ENCODE results near the gene BOD1L1.
A peak's percentile ranks its signal among the peaks of the same experiment; 100 is the strongest.

Gene BOD1L1

DNA sequence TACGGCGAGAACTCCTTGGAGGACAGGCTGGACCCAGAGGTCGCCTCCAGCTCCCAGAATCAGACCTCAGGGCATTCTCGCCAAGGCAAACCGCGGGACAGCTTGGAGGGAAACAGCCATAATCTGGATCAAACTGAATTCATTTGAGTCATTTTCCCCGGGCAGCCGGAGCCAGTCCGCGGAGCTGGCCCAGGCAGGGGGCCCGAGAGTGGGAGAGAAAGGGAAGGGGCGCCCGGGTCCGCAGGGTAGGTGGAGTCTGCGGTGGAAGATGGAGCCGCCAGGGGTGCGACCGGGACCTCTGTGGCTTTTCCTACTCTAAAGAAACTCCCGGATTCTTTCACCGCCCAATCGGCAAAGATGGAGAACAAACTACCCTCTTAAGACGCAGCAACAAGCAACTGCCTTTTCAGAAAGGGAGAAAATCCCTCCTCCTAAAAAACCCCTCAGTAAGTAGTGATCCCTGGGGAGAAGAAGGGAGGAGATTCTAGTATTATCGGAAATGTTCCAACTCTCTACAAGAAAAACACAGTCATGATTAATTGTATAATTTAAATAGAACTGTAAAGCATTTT lies 88.4 kb downstream of the BOD1L1 start:
- peak; percentile 16 for DNase-seq (ENCODE audit: low spot score)

DNA sequence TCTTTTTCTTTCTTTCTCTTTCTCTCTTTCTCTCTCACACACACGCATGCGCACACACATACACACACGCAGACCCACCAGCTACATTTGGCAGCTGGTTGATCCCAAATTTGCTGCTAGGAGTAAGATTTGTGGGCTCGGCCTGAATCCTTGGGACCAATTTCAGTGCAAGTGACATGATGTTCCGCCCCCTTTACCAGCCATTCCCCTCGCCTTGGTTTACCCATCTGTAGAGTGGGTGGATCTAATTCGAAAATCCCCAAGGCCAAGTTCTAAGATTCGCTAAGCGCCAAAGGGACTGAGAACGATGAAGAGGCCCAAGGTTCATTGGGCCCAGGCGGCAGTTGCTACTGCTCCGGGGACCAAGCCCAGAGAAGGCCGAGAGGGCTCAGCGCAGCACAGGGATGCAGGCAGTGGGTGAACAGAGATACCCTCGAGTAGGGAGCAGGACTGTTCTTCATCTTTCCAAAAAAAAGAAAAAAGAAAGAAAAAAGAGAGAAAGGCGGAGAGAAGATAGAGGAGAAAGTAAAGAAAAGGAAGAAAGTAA lies 89.0 kb downstream of the BOD1L1 start:
- no peak for DNase-seq (ENCODE audit: low spot score)

DNA sequence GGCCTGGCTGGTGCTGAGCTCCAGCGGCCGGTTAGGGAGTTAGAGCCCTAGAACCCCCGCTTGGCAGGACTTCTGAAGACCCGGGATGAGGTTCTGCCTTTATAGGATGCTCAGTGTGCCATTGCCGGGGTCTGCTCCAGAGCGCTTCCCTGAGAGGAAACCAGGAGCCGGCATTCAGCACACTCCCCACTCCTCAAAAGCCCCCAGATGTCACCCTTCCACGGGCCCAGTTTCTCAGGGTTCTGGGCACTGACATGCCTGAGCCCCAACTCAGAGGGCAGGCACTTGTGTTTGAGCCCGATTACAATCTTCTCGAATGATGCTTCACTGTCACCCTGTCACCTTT lies 89.7 kb downstream of the BOD1L1 start:
- no peak for DNase-seq (ENCODE audit: low spot score)

DNA sequence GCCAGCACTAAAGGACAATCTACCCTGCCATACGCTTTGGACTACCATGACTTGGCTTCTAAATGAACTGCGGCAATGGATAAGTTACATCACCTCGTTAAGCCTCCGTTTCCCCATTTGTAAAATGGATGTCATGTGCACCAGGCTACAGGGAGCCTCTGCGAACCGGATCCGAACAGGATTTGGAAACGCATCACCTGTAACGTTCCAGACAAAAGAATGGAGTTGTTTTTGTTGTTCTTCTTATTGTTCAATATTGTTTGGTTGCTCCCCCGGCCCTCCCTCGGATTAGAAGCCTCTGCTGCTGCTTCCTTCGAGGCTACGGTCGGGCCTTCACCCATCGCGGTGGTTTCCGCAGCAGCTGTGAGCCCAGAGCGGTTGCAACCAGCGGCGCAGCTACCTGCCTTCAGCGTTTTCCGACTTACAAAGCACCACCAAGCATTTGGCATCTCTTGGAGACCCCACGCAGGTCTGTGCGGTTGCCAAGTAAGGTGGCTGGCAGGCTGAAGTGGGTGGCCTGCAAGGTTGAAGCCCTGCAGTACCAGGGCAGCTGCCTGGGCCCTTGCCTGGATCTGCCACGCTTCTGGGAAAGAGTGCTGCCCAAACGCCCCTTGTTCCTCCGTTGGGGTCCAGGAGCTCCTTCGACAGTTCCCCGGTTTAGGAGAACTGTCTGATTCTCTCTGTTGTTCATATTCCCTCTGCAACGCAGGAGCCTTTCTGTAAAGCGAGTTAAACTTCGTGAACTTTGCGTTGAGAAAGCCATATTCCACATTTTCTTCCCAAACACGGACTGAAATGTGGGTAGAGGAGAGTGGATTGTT lies 90.3 kb downstream of the BOD1L1 start:
- DNase-seq (ENCODE audit: low spot score): no peak

DNA sequence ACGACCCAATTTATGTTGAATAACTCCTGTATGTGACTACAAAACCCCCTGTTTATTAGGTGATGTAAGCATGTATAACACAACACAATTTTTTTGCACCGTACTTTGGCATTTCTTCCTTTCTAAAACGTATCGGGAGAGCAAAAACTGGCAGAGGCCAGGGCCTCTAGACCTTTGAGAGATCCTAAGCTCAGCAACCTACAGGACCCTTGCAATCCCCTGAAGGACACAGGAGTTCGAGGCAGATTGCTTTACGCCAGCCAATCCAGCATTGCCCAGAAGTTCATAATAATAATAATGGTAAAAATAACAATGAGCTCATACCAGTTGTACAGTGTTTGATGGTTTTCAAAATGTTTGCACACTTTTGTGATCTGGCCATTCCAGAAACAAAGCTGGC lies 90.9 kb downstream of the BOD1L1 start:
- DNase-seq (ENCODE audit: low spot score): no peak

DNA sequence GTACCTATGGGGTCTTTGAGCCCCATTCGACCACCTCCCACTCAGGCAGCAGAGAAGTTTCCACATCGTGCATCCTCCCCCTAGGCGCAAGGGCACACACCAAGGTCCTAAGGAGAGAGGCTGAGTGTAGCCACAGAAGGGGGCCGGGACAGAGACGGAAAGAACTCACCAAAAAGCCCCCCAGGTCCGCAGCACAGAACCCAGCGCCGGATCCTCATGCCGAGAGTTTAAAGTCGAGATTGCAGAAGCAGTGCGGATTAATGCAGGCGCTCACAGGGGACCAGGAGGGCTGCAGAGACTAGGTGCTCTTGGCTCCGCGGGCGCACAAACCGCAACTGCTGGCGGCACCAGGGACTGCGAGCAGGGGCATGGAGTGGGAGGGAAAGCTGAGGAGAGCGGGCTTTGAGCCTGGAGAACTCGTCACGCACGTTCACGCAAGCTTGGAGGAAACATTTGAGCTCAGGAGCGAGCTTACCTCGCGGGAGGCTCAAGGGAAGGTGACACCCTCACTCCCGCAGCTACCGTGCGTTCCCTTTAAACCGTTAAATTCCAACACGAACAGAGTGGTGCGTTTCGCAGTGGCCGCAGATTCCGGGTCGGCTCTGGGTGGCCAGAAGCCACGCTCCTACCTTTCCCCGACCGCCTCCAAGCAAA lies 91.7 kb downstream of the BOD1L1 start:
- DNase-seq (ENCODE audit: low spot score): peak; percentile 16

DNA sequence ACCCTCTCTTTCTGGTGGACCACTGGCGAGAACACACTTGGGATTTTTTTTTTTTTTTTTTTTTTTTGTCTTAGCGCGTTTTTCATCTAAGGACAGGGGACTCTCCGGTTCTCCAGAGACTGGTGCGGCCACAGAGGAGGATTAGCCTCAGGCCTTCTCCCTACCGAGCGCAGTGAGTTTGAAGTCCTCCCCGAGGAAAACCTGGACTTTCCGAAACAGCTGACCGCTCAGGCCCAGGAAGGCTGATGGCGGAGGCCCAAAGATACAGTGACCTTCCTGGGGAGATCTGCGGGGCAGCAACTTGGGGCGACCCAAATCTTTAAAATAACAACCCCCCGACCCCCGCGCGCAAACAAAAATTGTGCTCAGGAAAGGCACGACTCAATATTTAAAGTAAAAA lies 92.4 kb downstream of the BOD1L1 start:
- DNase-seq (ENCODE audit: low spot score): peak; percentile 14

DNA sequence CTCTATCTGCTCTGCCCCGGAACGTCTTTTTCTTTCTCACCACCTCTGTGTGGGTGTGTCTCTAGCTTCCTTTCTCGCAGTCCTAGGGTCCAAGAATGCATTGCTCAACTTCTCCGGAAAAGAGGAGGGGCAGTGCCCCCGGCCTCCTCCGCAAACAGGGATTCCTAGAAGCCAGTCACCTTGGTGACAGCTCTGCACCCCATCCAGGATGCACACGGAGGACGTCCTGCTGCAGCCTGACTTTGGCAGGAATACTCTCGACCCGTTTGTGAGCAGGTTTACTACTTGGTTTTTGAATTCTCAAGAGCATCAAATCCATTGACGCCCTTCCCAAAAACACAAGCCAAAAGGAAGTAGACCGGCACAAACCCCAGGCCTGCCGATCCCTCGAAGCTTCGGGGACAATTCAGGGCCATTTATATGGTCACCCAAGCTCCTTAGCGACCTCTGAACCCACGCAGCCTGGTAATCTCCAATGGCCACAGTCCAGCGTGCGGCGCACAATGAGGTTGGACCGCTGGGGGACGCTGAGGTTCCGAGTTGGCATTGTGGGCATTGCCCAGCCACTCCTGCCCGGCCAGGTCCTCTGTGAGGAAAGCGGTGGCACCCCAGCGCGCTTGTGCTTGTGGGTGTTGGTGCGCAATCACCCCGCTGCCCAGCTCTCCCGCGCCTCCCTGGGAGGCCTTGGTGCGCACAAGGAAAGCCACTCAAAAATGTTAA lies 93.0 kb downstream of the BOD1L1 start:
- DNase-seq (ENCODE audit: low spot score): peak; percentile 7

DNA sequence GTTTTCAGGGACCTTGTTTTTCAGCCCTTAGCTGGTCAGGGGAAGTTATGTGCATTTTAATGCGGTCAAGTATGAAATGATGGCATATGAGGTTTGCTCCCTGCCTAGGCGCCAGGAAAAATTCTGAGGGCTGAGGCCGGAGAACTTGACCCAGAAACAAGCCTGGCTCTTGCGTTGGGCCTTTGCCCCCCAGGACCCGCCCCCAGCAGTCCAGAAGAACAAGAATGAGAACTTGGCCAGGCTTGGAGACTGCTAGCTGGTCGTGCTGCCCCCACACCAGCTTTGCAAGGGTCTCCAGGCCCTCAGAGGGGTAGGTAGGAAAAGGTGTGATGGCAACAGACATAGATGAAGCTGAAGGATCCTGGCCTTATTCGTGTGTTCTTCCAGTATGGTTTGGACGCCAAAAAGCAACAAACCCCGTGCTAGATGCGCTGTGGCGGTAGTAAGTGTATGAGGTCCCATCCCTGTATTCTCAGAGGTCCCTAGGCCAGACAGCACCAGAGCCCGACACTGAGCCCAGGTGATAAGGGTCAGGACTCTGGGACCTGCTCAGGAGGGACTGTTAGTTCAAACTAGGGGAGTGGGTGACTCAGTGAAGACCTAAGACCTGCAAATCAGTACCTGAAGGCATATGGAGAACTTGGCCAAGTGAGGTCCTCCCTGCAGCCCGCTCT lies 93.7 kb downstream of the BOD1L1 start:
- DNase-seq (ENCODE audit: low spot score): peak; percentile 5

DNA sequence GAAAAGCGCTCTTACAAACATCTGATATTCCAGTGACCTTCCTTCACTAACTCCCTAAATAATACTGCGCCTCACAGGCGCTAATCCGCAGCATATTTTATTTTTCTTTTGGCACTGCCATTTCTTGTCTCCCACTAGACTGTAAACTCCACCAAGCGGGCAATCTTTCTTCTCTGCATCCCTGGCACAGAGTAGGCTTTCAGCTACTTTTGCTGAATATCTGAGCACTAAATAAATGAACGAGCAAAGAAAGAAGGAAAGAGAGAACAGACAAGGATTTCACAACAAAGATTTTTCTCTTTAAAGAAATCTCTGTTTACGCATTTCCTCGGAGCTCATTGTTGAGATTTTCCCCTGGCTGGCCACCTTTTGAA lies 95.9 kb downstream of the BOD1L1 start:
- no peak for DNase-seq (ENCODE audit: low spot score)

DNA sequence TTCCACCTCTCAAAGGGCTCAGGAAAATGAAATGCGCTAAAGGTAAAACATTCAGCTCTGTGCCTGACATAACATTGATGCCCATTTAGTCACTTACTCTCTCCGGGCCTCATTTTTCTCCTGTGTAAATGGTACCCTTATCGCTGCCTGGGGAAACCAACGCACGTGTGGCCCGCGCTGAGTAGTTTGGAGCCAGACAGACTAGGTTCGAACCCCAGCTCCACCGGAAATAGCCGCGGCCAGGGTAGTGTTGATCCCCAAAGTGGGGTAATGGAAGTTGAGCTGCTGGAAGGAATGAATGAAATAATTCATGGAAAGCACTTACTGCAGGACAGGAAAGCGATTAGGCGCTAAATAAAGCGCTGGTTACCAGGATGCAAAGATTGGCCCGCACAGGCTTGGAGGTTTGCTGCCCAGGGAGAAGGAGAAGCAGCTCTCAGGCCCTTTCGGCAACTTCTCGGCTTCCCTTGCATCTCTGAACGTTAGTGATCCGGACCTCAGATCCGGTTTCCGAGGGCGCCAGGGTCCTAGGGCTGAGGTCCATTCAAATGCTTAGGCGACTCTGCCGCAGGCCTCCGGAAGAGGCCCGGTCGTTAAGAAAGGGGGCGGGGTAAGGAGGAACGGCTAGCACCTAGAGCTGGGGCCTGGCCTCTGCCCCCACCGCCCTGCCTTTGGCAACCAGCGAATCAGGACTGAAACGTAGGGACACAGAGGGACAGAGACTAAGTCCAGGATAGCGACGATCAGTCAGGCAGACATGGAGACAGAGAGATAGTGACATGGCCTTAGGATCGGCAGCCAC lies 96.5 kb downstream of the BOD1L1 start:
- DNase-seq (ENCODE audit: low spot score): no peak

DNA sequence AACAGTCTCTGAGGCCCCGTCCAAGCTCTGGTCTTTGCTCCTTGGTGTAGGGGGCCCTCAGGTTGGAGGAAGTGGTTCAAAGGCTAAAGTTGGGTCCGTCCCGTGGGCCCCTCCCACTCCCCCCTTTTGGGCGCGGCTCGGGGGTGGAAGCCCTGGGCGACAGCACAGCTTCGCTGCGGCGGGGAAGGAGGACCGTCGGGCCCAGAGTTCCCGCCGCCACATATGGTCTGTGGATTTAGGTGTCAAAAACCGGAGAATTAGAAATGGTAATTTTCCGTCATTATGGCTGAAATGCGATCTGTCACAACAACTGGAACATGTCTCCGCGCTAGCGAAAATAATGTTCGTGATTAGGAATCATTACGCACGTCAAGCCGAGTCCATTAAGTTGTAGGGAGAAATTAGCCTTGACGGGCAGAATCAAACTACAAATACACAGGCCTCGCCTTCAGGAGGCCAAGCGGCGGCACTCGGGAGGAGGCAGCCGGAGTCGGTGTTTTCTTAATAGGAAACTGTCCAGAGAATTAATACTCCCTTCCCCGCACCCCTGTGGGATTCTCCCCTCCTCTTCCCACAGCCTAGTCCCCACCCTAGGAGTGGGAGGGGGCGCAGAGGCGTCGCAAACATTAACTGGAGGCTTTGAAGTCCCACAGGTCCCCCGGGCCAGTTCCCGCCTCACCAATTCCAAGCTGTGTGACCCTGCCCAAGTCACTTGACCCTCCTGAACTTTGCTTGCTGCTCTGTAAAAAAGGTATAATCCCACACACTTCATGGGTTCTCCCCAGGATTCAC lies 98.2 kb downstream of the BOD1L1 start:
- DNase-seq (ENCODE audit: low spot score): no peak

DNA sequence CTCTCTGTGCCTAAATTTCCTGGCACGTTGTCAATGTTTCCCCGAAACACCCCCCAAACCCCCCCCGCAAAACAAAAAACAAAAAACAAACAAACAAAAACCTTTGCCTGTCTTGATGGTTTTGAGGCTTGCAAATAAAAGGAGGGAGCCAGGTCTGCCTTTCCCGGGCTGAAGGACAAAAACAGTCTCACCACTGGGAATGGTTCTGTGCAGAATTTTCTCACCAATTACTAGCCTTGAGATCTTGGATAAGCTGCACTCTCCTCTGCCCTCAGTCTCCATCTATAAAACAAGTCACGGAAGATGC lies 98.8 kb downstream of the BOD1L1 start:
- no peak for DNase-seq (ENCODE audit: low spot score)

DNA sequence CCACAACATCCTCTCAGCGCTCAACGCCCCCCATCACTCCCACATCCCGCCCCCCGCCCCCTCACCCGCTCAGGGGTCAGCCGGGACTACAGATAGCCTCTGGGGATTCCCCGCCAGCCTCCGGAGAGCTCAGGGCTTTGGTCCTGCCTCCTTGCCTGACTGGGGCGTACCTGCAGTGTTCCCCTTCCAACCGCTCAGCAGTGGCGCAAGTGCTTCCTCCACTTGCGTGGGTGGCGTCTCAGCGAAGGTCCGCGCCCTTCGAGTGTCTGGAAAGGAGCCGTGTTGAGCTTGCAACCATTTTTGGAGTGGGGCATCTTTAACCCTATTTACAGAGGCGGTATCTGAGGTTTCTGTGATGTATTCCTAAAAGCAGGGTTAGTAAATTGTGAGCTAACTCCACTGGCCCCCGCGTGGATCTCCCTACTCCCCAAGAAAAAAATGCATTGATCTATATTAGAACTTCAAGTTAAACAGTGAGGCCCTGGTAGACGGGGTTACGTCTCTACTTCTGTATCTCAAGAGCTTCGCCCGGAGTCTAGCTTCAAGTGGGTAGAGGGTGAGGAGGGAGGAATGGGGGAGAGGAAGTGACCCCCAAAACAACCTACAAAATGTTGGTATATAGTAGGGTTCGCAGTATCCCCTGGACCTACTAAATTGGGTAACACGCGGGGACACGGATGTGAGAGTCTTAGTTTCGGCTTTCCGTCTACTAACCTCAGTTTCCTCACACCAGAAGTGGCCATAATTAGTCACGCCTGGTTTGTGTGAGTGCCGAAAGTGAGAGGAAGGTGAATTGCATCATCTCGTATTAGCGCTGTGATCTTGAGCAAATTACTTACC lies 99.3 kb downstream of the BOD1L1 start:
- DNase-seq (ENCODE audit: low spot score): peak; percentile 3

DNA sequence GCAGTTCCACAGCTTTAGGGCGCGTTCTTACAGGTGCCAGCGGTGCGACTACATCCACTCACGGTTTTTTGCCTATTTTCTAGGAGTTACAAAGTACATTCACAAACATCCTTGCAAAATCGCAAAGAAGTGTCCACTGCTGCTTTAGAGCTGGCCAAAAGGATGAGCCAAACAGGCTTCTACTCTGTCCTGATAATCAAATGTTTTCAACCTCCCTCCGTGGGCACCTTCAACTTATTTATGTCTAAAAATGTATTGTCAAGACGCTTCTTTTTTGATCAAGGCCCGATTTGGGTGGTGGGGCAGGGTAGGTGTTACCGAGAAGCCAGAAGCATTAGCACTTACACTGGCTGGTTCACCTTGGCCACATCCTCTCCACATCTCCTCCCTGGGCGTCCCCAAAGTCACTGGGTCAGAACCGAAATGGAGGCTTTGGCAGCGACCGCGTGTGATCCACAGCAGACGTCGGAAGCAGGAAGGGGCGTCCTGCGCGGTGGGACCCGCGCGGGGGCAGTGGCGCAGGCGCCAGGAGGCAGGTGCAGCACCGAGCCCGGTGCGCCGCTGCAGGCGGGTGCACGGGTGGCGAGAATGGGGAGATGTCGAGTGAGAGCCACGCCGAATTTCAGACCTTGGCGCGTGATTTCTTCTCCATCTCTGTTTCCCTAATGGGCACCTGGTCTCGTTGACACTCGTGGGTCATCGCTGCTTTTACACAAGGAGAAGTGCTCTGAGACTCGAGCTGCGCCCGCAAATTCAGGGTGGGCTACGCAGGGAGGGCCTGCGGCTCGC lies 100.1 kb downstream of the BOD1L1 start:
- DNase-seq (ENCODE audit: low spot score): peak; percentile 2

DNA sequence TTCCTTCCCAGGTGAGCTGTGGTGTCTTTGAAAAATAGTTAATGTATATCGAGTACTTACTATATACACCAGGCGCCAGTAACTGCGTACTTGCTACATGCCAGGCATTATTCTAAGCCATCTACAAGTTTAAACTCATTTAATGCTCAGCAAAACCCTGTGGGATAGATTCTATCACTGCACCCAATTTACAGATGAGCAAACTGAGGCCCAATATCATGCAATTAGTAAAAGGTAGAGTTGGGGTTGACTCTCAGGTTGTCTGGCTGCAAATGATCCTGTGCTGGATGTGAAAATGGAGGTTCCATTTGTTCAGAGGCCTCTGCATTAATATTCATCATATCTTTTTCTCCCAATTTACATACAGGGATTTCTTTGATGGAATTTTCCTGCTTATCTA lies 100.9 kb downstream of the BOD1L1 start:
- DNase-seq (ENCODE audit: low spot score): no peak

DNA sequence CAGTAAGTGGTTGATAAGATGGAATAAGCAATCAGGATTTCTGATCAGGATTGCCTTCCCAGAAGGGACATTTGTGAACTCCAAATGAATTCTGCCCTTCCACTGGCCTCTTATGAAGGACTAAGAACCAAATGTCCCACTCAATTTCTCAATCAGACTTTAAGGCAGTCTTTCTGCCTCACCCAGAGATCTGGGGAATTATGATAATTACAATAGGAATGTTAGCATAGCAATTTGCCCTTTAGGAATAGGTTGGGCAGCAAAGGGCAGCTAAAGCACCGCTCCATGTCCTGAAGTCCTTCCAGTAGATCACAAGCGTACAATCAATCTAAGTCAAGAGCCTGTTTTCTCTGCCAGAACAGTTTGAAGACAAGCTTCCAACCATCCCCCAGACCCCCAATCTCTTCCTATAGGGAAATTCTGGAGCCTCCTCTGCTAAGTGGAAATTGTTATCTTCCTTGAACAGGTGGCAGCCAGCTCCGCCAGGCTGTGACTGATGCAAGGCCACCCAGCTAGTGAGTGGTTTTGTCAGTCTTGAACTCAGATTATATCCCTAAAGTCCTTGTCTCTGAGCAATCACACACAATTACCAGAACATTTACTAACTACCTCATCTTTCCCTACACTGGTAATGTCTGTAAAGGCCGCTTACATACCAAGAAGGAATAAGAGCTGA lies 101.8 kb downstream of the BOD1L1 start:
- peak; percentile 4 for DNase-seq (ENCODE audit: low spot score)
